Measurements from ENCODE around the gene GABRB3. TPM values are rescaled to one million over a fixed set of nuclear protein-coding genes. Genes with fewer than 3 reads are reported as not detected.

Gene GABRB3
- total and polyA plus RNA-seq, 2 of the 8 experiments (the other 6 are each of a cell fraction or from before 2014, with no cell fraction given): 98.8 to 163 TPM

GRCh38 chr15:26689462-26689861, 83.4 kb downstream of the GABRB3 start:
- 77% methylated on average over 7 of the region's 7 CpGs; no CpG with 5 or more reads in 1 of the 2 experiments for WGBS, 2 experiments (ENCODE audit: extremely low coverage in 1 of 2, insufficient coverage in 1 of 2, insufficient read length in 1 of 2, insufficient replicate concordance in 2 of 2, low coverage in 1 of 2, low lambda C conversion rate in 2 of 2, missing lambda C conversion rate in 1 of 2)
- no peak overlapping the region for H4K8ac ChIP-seq (ENCODE audit: extremely low read depth, insufficient read depth, low read length)
- no peaks in the 10 kb centered on the region; the same call in 1 of the 2 replicates for H3K23me2 ChIP-seq (ENCODE audit: low read depth, low read length)
- no peak overlapping the region for H3K56ac ChIP-seq (replicated peaks; ENCODE audit: insufficient read length, low read depth, low read length)
- H3K4me2 ChIP-seq (ENCODE audit: insufficient read depth in 1 of 2, low read depth in 2 of 2, low read length in 2 of 2): no peak overlapping the region; a peak in 3 of 4 replicates
- H3K79me1 ChIP-seq (ENCODE audit: low read depth, low read length): peaks cover 13% of the 10 kb centered on the region; the same call in 1 of the 2 replicates
- H4K20me1 ChIP-seq (replicated peaks in 1 of 2; ENCODE audit: control insufficient read depth in 1 of 2, insufficient read depth in 2 of 2, low read length in 2 of 2): no peaks in the 10 kb centered on the region
- peak overlapping the region; percentile 40; the same call in 1 of the 2 replicates for H2BK12ac ChIP-seq (ENCODE audit: low read depth, low read length)
- peaks cover 0 to 81% of the 10 kb centered on the region in 2 experiments; a peak in 3 of 4 replicates for H3K79me2 ChIP-seq (ENCODE audit: control insufficient read depth in 1 of 2, insufficient read depth in 2 of 2, low read length in 2 of 2)
- H2BK5ac ChIP-seq (ENCODE audit: low read depth, low read length): peak overlapping the region; percentile 47; the same call in 1 of the 2 replicates
- no peak for FAIRE-seq
- H3K4ac ChIP-seq (replicated peaks; ENCODE audit: insufficient read length, low read depth, low read length): peak overlapping the region; percentile 45
- H3K23ac ChIP-seq (ENCODE audit: insufficient read length): no peak overlapping the region
- H2AFZ ChIP-seq (ENCODE audit: low read length): no peak overlapping the region
- TF ChIP-seq RBBP5 (IDR thresholded peaks at IDR 0.05; ENCODE audit: borderline replicate concordance, low read depth, low read length): no peak
- TF ChIP-seq RNF2 (IDR thresholded peaks at IDR 0.05; ENCODE audit: borderline replicate concordance, low read depth, low read length, missing control alignments, poor library complexity, severe bottlenecking): no peak
- TF ChIP-seq POLR2A (IDR thresholded peaks at IDR 0.05; ENCODE audit: control extremely low read depth in 1 of 2, low read depth in 2 of 2, low read length in 2 of 2): no peak
- TF ChIP-seq RAD21 (IDR thresholded peaks at IDR 0.05 in 1 of 2, conservative IDR thresholded peaks at IDR 0.05 in 1 of 2; ENCODE audit: low read depth in 2 of 2, low read length in 2 of 2): no peak
- TF ChIP-seq TBP (IDR thresholded peaks at IDR 0.05; ENCODE audit: low read depth, low read length): no peak
- no peak for TF ChIP-seq SIRT6 (IDR thresholded peaks at IDR 0.05; ENCODE audit: low read length)
- TF ChIP-seq POLR2AphosphoS5 (IDR thresholded peaks at IDR 0.05; ENCODE audit: low read depth, low read length): no peak
- no peak for TF ChIP-seq RFX5 (IDR thresholded peaks at IDR 0.05; ENCODE audit: borderline replicate concordance, low read depth, low read length)
- no peak for TF ChIP-seq CHD2 (IDR thresholded peaks at IDR 0.05; ENCODE audit: low read length)
- TF ChIP-seq NANOG (IDR thresholded peaks at IDR 0.05; ENCODE audit: insufficient read depth, low read depth, low read length, poor library complexity, severe bottlenecking): no peak
- 0 out of 2 replicates have a peak overlapping the region, but pooled peaks have one; percentile 24 for H2BK15ac ChIP-seq (ENCODE audit: low read length)
- H4K91ac ChIP-seq (replicated peaks; ENCODE audit: insufficient read length, low read length): peak overlapping the region; percentile 52
- ChIA-PET POLR2A (ENCODE audit: partially characterized antibody) (interaction anchor here (0.9 kb wide), 1 partner anchor 8 kb away, joined by 3 read pairs; no protein-coding TSS in a partner anchor), CTCF (ENCODE audit: partially characterized antibody) (interaction anchor here (0.7 to 2.7 kb wide), 2 partner anchors 14 to 32 kb away, joined by 3 to 8 read pairs; no protein-coding TSS in a partner anchor)
- H3K4me3 ChIP-seq (ENCODE audit: extremely low read depth in 1 of 4, insufficient read depth in 2 of 4, low read depth in 3 of 4, low read length in 4 of 4): no peak overlapping the region
- no peak overlapping the region for H3K14ac ChIP-seq (ENCODE audit: insufficient read length)
- DNase-seq (ENCODE audit: low read depth in 1 of 2, low spot score in 2 of 2): no peak
- H3K9me3 ChIP-seq (ENCODE audit: insufficient read depth in 2 of 2, low read depth in 1 of 2, low read length in 1 of 2): peaks cover 4 to 5% of the 10 kb centered on the region in 2 experiments; a peak in 2 of 4 replicates
- H3K27me3 ChIP-seq (replicated peaks in 1 of 4; ENCODE audit: control insufficient read depth in 3 of 4, extremely low read depth in 1 of 4, insufficient read depth in 3 of 4, low read length in 3 of 4): no peaks in the 10 kb centered on the region
- 0 out of 2 replicates have a peak overlapping the region, but pooled peaks have one; percentile 19 for H2AK5ac ChIP-seq (ENCODE audit: low read depth, low read length)
- H4K5ac ChIP-seq (ENCODE audit: insufficient read length, low read depth, low read length): no peak overlapping the region
- no peak overlapping the region for H2BK20ac ChIP-seq (ENCODE audit: low read length)
- peaks cover 2 to 26% (median 20%) of the 10 kb centered on the region in 4 experiments for H3K4me1 ChIP-seq (replicated peaks in 1 of 4; ENCODE audit: control insufficient read depth in 3 of 4, insufficient read depth in 4 of 4, low read length in 3 of 4)
- no peak overlapping the region for H3K9ac ChIP-seq (replicated peaks in 1 of 4; ENCODE audit: extremely low read depth in 1 of 4, low read depth in 3 of 4, low read length in 3 of 4)
- peaks cover 0 to 3% (median under 1%) of the 10 kb centered on the region in 4 experiments; a peak in 2 of 8 replicates for H3K36me3 ChIP-seq (ENCODE audit: control insufficient read depth in 2 of 4, insufficient read depth in 4 of 4, low read length in 3 of 4)
- 0 out of 2 replicates have a peak overlapping the region, but pooled peaks have one; percentile 49 for H3K18ac ChIP-seq (ENCODE audit: extremely low read depth, low read length)
- no peak overlapping the region for H3K27ac ChIP-seq (ENCODE audit: low read depth, low read length)
- no peak overlapping the region for H2BK120ac ChIP-seq (replicated peaks; ENCODE audit: low read depth, low read length)

All from H1 (cell line).